Natural killer cell (primary cell): Measurements from ENCODE around the gene MTG1. TPM values are rescaled to one million over a fixed set of nuclear protein-coding genes. Genes with fewer than 3 reads are reported as not detected.
A peak's percentile ranks its signal among the peaks of the same experiment; 100 is the strongest.

Experiments used
- ATAC-seq, 3 donors: fragments of 150-1000 bp in 2 of 3; fragments of 200-7000 bp in 1 of 3; cut with Tn5 transposase; 1 replicate in 1 of 3; 2 replicates in 2 of 3; pipeline ENCODE4 v1.10.0; 2021; ENCODE audit warnings: mild to moderate bottlenecking in 2 of 3, moderate library complexity in 2 of 3
- DNase-seq, 2 donors: peaks; one replicate each; pipeline versions ENCODE4 v3.0.0 to v3.0.0-alpha.2; 2013 to 2021; ENCODE audit warnings: mixed read lengths in 1 of 2
- H3K27ac ChIP-seq: one replicate; pipeline ENCODE4 v1.5.1; 2013; ENCODE audit warnings: mild to moderate bottlenecking, low read length
- H3K27me3 ChIP-seq: one replicate; pipeline ENCODE4 v1.6.1; 2013; ENCODE audit warnings: low read length; ENCODE audit not compliant: control insufficient read depth, insufficient read depth
- H3K36me3 ChIP-seq: one replicate; pipeline ENCODE4 v1.6.1; 2013; ENCODE audit warnings: low read length; ENCODE audit not compliant: control insufficient read depth, insufficient read depth
- H3K4me1 ChIP-seq: one replicate; pipeline ENCODE4 v1.6.1; 2013; ENCODE audit warnings: low read length; ENCODE audit not compliant: control insufficient read depth, insufficient read depth
- H3K4me3 ChIP-seq: one replicate; pipeline ENCODE4 v1.5.1; 2013; ENCODE audit warnings: low read length
- H3K9me3 ChIP-seq: one replicate; pipeline ENCODE4 v1.6.1; 2013; ENCODE audit warnings: low read length; ENCODE audit not compliant: control insufficient read depth, insufficient read depth
- H3K27ac Mint-ChIP-seq, 2 donors: one replicate each; pipeline ENCODE4 v1.8.0; 2022; ENCODE audit warnings: mild to moderate bottlenecking in 2 of 2, mixed read lengths in 2 of 2, moderate library complexity in 1 of 2
- H3K27me3 Mint-ChIP-seq, 2 donors: one replicate each; pipeline ENCODE4 v1.8.0; 2022; ENCODE audit warnings: low read depth in 2 of 2, mixed read lengths in 2 of 2
- H3K36me3 Mint-ChIP-seq: one replicate; pipeline ENCODE4 v1.8.0; 2022; ENCODE audit warnings: mixed read lengths
- H3K4me1 Mint-ChIP-seq, 2 donors: one replicate each; pipeline ENCODE4 v1.8.0; 2022; ENCODE audit warnings: mixed read lengths in 2 of 2
- H3K4me3 Mint-ChIP-seq: one replicate; pipeline ENCODE4 v1.8.0; 2022; ENCODE audit warnings: mild to moderate bottlenecking, moderate library complexity, mixed read lengths
- H3K9me3 Mint-ChIP-seq, 2 donors: one replicate each; pipeline ENCODE4 v1.8.0; 2022; ENCODE audit warnings: mixed read lengths in 2 of 2
- WGBS: methylation state at CpG from one replicate; pipeline ENCODE4 v1.1.7; 2013; ENCODE audit warnings: missing lambda C conversion rate; ENCODE audit not compliant: insufficient coverage; 5-methylcytosine and 5-hydroxymethylcytosine counted together
- intact Hi-C: fragments of 100-400 bp; cut with micrococcal nuclease; formaldehyde crosslinking; loops from one replicate; pipeline ENCODE4 v1.14.2; 2022
- total RNA-seq, 4 donors: library from RNA; stranded (reverse); fragments of 120-200 nt in 1 of 4; gene quantifications; one replicate each; pipeline versions ENCODE4 v1.2.3 to v1.2.4, GENCODE V29; 2013 to 2022
- TF ChIP-seq, protein P1 (sequence below): fragments of 200-600 bp; IDR thresholded peaks from one replicate; pipeline ENCODE4 v1.8.0; 2022; ENCODE audit warnings: antibody characterized with exemption

MTG1 gene
- total RNA-seq, 3 donors from 2014 or later (not counting 1 experiment from before 2014, with no cell fraction given) = 64.3 to 76.3 (median 67.1) TPM

DNA sequence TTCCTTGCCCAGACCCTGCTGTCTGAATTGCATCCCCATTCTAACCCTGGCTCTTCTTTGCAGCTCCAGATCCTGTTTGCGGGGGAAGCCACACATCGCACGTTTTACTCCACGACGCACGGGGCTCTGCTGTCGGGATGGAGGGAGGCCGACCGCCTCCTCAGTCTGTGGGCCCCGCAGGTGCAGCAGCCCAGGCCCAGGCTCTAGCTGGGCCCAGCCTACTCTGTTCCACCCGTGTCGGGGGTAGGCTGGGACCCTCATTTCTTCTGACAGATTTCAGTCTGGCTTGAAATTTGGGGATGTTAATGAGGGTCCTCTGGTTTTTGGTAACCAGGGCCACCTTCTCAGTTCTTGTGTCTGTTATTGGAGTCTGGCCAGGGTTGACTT, 2.7 kb upstream of the MTG1 start:
- TF ChIP-seq, protein P1, sequence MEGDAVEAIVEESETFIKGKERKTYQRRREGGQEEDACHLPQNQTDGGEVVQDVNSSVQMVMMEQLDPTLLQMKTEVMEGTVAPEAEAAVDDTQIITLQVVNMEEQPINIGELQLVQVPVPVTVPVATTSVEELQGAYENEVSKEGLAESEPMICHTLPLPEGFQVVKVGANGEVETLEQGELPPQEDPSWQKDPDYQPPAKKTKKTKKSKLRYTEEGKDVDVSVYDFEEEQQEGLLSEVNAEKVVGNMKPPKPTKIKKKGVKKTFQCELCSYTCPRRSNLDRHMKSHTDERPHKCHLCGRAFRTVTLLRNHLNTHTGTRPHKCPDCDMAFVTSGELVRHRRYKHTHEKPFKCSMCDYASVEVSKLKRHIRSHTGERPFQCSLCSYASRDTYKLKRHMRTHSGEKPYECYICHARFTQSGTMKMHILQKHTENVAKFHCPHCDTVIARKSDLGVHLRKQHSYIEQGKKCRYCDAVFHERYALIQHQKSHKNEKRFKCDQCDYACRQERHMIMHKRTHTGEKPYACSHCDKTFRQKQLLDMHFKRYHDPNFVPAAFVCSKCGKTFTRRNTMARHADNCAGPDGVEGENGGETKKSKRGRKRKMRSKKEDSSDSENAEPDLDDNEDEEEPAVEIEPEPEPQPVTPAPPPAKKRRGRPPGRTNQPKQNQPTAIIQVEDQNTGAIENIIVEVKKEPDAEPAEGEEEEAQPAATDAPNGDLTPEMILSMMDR = no peak
- Histone ChIP-seq H3K4me1 (peaks cover 69% of the 10 kb centered on the region), H3K9me3 (no peaks in the 10 kb centered on the region), H3K27ac (peak overlapping the region; percentile 68), H3K36me3 (no peaks in the 10 kb centered on the region), H3K27me3 (no peaks in the 10 kb centered on the region), H3K4me3 (no peak overlapping the region)
- intact Hi-C loops = loop anchor here (5.0 kb wide), 1 partner anchor 114 kb away; the partner anchor contains the start of gene ADAM8
- Mint-ChIP-seq H3K9me3 (no peaks in the 10 kb centered on the region), H3K27me3 (no peaks in the 10 kb centered on the region), H3K4me1 (peaks cover 42 to 45% of the 10 kb centered on the region in 2 donors), H3K4me3 (peak overlapping the region; percentile 49), H3K27ac (peak overlapping the region; percentile 91 to 92), H3K36me3 (no peaks in the 10 kb centered on the region)
- WGBS = 92% methylated on average over 12 of the region's 12 CpGs
- DNase-seq (no peak), ATAC-seq (no peak)

DNA sequence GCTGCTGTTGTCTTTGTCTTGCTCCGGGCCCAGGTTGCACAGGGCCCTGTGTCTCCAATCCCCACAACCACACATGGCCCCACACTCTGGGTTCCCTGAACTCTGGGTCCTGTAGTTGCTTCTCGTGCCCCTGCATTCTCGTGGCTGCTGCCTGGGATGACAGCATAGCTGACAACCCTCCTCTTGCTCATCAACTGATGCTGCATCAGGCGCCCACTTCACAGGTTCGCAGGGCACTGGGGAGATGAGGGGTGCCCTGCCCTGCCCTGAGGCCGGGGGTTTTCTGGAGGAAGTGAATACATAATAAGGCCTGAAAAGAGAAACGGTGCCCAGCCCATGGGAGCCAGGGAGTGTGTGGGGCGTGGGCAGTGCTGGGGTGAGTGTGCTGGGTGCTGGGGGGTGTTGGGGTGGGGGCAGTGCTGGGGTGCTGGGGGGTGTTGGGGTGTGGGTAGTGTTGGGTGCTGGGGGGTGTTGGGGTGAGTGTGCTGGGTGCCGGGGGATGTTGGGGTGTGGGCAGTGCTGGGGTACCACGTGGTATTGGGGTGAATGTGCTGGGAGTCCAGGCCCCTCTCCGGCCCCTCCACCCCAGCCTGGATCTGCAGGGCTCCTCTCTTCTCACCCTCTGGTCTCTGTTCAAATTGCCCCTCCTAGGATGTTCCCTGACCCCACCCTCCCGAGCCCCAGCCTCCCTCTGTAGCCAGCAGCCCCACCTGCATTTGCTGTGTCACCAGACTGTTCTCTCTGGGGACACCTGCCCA, 2.0 kb upstream of the MTG1 start:
- DNase-seq (peak in 1 of 2 donors; percentile 40), ATAC-seq (no peak)
- peaks cover 69% of the 10 kb centered on the region for H3K4me1 ChIP-seq
- Mint-ChIP-seq H3K4me3 (peak overlapping the region; percentile 49), H3K27me3 (no peaks in the 10 kb centered on the region), H3K4me1 (peaks cover 43 to 47% of the 10 kb centered on the region in 2 donors), H3K9me3 (no peaks in the 10 kb centered on the region), H3K27ac (peak overlapping the region; percentile 91 to 92), H3K36me3 (no peaks in the 10 kb centered on the region)
- no peak overlapping the region for H3K4me3 ChIP-seq
- H3K36me3 ChIP-seq = no peaks in the 10 kb centered on the region
- WGBS = 70% methylated on average over 12 of the region's 12 CpGs
- no peaks in the 10 kb centered on the region for H3K27me3 ChIP-seq
- no peaks in the 10 kb centered on the region for H3K9me3 ChIP-seq
- intact Hi-C loops = loop anchor here (5.0 kb wide), 1 partner anchor 115 kb away; the partner anchor contains the start of gene ADAM8
- TF ChIP-seq, protein P1 = no peak
- H3K27ac ChIP-seq = peak overlapping the region; percentile 68

DNA sequence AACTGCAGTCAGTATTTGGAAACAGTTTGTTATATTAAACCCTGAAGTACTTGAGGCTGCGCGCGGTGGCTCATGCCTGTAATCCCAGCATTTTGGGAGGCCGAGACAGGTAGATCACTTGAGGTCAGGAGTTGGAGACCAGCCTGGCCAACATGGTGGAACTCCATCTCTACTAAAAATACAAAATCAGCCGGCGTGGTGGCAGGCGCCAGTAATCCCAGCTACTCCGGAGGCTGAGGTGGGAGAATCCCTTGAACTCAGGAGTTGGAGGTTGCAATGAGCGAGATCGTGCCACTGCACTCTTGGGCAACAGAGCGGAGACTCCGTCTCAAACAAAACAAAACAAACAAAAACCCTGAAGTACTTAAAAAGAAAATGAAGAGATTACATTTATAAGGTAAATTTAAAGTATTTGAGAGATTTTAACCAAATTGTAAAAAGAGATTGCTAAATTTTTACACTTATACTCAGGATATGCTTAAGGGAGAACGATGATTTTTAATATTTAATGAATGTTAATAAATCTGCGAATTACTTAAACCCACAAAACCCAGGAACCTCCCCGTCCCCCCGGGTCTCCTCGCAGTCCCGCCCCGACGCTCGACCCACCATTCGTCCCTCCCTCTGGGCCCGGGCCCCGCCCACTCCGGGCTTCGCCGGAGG, 425 bp upstream of the MTG1 start:
- H3K27ac ChIP-seq = peak overlapping the region; percentile 24
- H3K4me3 Mint-ChIP-seq = peak overlapping the region; percentile 94
- H3K4me1 ChIP-seq = peaks cover 64% of the 10 kb centered on the region
- H3K36me3 ChIP-seq = peaks cover 3% of the 10 kb centered on the region
- no peaks in the 10 kb centered on the region for H3K36me3 Mint-ChIP-seq
- no peaks in the 10 kb centered on the region for H3K9me3 Mint-ChIP-seq
- 41% methylated on average over 23 of the region's 27 CpGs for WGBS
- no peaks in the 10 kb centered on the region for H3K9me3 ChIP-seq
- H3K4me1 Mint-ChIP-seq = peaks cover 52 to 55% of the 10 kb centered on the region in 2 donors
- peak overlapping the region; percentile 87 to 90 for H3K27ac Mint-ChIP-seq
- no peaks in the 10 kb centered on the region for H3K27me3 ChIP-seq
- intact Hi-C loops = loop anchor here (1.0 to 5.0 kb wide), 2 partner anchors 35 to 116 kb away; partner anchors contain the start of genes ADAM8 and FUOM
- DNase-seq = no peak
- no peaks in the 10 kb centered on the region for H3K27me3 Mint-ChIP-seq
- peak overlapping the region; percentile 54 for H3K4me3 ChIP-seq
- TF ChIP-seq, protein P1 = no peak
- ATAC-seq = no peak
